SH-SY5Y (cell line): Measurements from ENCODE around the gene HTR4.

Source experiments
- GATA2 ChIP-seq: IDR thresholded peaks from 2 replicates; pipeline ENCODE4 v1.6.1; 2011; ENCODE audit warnings: mild to moderate bottlenecking, low read depth, low read length
- GATA3 ChIP-seq: IDR thresholded peaks from 2 replicates; pipeline ENCODE4 v1.6.1; 2011; ENCODE audit warnings: low read depth, mild to moderate bottlenecking, low read length, moderate library complexity

The HTR4 gene

DNA sequence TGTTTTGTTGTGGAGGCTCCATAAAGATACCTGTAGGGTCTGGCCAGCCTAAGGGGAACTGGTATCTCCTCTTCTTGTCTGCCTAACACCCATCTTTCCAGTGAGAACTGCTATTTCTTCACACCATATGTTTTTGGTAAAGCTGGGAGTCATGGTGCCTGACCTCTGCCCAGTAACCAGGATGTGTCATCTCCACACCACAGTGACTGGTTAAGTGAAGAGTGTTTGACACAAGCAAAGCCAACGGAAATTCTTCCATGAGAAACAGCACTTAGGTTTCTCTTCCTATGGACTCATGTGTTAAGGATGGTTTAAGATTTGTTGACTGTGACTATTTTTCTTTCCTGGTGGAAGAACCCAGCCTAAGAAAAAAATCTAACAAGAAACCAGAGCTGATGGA, 111.5 kb downstream of the HTR4 start:
- no peak for TF ChIP-seq GATA3
- no peak for TF ChIP-seq GATA2

DNA sequence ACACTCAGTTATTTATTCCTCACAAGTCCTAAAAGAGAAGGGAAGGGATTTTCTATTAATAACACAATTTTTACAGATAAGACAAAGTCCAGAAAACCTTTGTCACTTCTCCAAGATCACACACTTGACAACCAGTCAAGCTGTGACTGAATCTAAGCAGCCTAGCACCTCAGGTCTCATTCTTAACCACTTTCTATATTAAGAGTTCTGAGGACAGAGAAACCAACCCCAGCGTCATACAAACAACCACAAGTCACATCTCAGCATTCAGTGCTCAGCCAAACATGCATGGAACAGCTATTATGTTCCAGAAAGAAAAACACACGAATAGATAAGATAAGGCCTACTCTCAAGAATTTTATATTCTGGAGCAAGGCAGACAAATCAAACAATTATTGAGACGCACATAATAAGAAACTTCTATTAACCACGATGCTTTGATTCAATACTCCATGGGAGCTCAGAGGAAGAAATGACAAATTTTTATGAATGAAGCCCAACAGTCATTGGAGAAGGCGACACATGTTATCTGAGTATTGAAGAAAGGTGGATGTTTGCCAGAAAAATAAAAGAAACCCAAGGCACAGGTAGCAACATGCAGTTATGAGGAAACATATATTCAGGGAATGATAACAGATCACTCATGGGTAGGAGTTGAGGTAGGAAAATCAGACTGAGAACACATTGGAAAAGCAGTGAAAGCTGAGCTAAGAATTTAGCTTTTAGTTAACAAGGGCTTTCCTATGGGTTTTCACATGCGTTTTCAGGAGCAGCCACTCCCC, 113.1 kb downstream of the HTR4 start:
- TF ChIP-seq GATA2 (no peak), GATA3 (no peak)

DNA sequence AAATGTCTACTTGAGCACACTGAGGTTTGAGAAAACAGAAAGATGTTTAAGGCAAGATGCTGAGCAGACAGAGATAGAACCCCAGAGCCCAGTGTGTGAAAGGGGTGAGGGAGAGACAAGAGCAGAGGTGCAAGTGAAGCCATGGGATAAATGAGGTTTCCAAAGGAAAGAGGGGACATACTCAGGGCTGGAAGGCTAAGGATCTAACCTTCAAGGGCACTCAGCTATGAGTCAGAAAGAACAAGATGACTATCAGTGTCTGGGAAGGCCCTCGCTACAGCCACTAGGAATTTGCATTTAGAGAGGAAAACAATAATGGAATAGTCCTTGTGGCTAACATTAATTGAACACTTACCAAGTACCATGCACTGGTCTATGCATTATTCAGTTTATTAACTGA, 113.7 kb downstream of the HTR4 start:
- TF ChIP-seq GATA3 = no peak
- no peak for TF ChIP-seq GATA2

DNA sequence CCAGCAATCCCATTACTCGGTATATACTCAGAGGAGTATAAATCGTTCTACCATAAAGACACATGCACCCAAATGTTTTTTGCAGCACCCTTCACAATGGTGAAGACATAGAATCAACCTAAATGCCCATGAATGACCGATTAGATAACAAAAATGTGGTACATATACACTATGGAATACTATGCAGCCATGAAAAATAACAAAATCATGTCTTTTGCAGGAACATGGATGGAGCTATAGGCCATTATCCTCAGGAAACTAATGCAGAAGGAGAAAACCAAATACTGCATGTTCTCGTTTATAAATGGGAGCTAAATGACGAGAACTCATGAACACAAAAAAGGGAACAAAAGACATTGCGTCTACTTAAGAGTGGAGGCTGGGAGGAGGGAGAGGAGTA, 114.5 kb downstream of the HTR4 start:
- no peak for TF ChIP-seq GATA3
- no peak for TF ChIP-seq GATA2

DNA sequence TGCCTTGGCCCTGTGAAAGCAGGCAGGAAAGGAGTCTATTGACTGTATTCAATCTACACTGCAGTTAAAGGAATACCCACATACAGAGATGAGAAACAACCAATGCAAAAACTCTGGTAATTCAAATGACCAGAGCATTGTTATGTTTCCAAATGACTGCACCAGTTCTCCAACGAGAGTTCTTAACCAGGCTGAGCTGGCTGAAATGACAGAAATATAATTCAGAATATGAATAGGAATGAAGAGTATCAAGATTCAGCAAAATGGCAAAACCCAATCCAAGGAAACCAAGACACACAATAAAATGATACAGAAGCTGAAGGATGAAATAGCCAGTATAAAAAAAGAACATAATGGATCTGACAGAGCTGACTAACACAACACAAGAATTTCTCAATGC, 119.1 kb downstream of the HTR4 start:
- TF ChIP-seq GATA2 (no peak), GATA3 (no peak)

DNA sequence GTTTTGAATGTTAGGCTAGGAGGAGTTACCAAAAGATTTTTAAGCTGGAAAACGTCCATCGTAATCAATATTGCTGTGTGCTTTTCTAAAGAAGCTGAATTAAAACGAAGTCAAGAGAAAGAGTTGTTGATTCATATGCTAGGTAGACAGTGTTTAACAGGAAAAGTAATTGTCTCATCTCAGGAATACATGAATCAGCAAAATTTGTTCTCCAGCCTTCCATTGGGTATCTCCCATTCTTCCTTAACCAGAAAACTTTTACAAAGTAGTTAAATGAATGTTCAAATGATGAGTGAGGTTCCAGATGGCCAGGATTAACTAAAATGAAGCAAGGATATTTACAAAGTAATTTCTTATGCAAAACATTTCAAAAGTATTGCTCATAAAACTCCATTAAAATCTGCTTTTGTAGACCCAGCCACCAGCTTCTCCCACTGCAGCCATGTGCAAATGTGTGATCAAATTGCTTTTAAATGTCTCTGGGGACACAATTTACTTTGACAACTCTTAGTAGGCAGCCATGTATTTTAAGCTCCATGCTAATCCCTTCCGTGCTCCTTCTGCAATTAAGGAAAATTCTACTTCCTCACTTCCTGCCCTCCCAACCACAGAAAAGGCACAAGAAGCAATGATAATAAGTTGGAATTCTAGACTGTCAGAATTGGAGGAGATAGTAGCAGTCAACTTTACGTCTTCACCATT, 121.2 kb downstream of the HTR4 start:
- TF ChIP-seq GATA3 (no peak), GATA2 (no peak)

DNA sequence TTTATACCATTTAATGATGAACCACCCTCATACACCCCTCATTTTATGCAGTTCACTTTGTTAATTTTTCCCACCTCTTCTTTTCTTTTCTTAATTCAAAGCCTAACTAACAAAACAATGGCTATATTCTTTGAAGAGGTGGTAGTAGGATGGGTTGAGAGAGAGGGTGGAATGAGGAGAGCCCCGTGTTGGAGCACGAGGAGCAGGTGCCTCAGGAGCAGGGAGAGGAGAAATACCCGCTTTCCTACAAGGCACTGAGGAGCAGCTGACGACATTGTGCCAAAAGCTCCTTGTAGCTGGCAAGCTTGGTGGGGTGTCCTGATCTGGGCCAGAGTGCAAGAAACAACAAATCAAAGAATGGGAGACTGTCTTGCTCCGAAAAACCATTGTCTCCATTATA, 129.6 kb downstream of the HTR4 start:
- no peak for TF ChIP-seq GATA2
- TF ChIP-seq GATA3 = no peak

DNA sequence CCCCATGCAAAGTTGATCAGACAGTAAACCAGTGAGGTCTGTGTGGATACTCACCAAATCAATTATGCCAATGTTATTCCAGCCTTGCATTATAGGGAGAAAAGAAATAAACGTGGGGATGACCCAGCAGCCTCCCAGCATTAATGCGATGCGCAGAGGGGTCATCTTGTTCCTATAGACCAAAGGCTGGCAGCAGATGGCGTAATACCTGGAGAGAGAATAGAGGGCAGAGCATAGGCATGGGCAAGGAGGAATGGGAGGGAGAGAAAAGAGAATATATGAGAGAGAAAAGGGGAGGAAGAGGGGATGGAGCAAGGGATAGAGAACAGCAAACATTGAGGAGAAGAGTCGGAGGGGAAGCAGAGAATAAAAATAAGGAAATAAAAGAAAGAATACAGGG, 131.2 kb downstream of the HTR4 start:
- TF ChIP-seq GATA3 = no peak
- TF ChIP-seq GATA2 = no peak

DNA sequence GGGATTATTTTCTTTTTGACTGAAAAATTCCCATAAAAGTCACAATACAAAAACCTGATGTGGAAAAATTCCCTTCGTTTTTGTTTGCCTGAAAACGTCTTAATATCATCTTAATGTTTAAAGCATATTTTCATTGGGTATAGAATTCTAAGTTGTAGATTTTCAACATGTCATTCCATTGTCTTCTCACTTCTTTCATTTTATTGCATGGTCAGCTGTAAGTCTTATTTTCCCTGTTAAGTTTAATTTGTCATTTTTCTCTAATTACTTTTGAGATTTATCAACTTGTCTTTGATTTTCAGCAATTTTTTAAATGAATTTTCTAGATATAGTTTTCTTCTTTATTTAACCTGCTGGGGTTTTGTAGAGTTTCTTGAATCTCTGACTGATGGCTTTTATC, 138.9 kb downstream of the HTR4 start:
- no peak for TF ChIP-seq GATA2
- no peak for TF ChIP-seq GATA3

DNA sequence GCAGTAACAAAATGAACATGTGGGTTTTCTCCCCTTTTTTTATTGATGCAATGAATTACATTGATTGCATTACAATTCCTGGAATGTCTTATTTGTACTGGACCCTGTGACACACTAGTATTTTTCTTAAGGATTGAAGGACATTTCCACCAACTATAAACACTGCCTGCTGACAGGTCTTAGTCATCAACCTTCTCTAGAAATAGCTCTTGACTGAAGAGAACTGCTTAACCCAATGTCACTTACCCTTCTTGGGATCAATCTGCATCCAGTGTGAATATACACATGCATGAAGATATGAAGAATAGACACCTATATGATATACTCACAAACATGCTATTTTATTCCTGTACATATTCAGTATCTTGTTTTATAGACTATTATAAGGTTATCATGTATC, 140.0 kb downstream of the HTR4 start:
- no peak for TF ChIP-seq GATA2
- TF ChIP-seq GATA3 = no peak

DNA sequence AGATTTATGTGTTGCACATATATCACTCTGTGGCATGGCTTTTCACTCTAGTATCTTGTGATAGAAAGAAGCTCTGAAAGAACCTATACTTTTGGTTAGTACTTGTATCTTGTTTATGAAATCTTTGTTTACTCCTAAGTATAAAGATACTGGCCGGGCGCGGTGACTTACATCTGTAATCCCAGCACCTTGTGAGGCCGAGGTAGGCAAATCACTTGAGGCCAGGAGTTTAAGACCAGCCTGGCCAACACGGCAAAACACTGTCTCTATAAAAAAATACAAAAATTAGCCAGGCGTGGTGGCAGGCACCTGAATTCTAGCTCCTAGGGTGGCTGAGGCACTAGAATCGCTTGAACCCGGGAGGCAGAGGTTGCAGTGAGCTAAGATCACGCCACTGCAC, 141.8 kb downstream of the HTR4 start:
- TF ChIP-seq GATA3 (no peak), GATA2 (no peak)

DNA sequence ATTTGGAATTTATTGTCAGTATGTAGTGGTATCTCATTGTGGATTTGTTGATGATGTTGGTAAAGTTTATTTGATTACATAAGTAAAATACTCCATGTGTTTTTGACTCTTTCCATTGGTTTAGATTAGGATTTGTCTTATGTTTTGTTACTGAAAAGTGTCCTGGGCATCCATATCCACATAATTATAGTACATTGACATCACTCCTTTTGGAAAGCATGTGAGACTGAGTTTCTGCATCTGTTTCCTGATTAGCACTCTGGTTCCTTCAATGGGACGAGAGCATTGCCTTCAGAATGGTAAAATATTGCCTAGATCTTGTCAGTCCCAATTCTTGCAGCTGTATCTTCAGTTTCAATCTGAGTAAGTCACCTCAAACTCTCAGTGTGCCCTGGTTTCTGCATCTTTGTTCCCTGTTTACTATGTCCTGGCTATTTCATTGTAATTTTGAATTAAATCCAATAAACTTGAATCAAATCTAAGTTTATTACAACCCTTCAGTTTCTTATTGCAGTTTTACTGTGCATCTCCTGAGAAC, 142.4 kb downstream of the HTR4 start:
- TF ChIP-seq GATA3 (no peak), GATA2 (no peak)

DNA sequence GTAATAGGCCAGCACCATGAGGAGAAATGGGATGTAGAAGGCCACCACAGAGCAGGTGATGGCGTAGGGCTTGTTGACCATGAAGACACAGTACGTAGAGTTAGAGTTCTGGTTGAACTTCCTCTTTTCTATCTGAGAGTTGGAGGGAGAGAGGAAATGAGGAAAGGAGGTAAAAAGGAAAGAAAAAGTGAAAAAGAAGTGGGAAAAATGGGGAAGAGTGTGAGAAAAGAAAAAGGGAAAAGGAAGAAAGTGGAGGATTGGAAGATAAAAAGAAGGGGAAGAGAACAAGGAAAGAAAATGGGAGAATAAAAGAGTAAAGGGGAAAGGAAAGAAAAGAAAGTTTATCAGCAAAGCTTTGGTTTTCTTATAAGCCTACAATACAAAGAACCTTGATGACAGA, 144.4 kb downstream of the HTR4 start:
- TF ChIP-seq GATA3 (no peak), GATA2 (no peak)

DNA sequence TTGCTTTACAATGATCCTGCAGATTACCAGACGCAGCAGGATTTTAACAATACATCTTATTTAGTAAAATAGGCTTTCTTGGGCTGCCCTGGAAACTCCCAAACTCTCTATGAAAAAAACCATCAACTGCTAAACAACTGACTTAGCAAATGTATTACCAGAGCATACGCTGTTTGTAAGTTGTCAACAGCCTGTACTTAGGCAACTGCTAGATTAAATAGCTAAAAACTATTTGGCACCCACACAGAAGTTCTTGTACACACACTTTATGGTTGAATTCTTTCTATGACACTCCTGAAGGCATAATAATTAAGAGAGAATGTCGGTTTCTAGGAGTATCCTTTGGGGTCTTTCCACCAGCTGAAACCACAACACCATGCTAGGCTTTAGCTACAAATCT, 146.7 kb downstream of the HTR4 start:
- TF ChIP-seq GATA3 = no peak
- no peak for TF ChIP-seq GATA2

DNA sequence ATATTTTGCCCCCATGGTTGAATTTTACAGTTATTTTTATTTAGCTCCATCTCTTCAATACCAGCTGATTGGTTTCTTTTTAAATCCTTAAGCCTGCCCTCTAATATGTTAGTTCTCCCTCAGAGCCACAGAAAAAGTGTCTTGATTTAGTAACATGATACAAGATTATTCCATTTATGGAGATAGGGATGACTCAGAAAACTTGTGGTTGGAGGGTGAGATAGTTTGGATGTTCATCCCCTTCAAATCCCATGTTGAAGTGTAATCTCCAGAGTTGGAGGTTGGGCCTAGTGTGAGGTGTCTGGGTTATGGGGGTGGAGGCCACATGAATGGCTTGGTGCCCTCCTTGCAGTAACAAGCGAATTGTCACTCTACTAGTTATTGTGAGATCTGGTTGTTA, 154.9 kb downstream of the HTR4 start:
- TF ChIP-seq GATA2 (no peak), GATA3 (no peak)
